ENCODE data around the gene TMEM165. TPM values are rescaled to one million over a fixed set of nuclear protein-coding genes. Genes with fewer than 3 reads are reported as not detected.
"Not testable (repeated sequence)": the region's sequence is repeated elsewhere in the genome, so short reads cannot be mapped to it uniquely, and the experiment has no call there.

TMEM165 gene
- total and polyA plus RNA-seq, 3 donors from 2014 or later = 39.9 to 122 (median 94.8) TPM

DNA sequence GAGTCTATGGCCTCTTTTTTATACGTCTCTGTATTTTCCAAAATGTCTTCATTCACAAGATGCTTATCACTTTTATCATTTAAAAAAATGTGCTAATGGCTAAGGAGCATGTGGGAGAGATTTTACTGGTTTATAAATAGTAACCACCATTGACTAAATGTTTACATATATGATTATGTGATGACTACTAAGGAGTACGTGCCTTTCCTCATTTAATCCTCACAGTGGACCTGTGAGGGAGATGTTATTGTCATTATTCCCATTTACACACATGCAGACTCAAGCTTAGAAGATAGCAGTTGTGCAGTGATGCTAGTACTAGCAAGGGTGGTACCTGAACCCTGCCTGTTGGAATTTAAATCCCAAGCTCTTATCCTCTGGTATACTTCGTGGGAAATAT lies 47.3 kb upstream of the TMEM165 start:
- H3K27me3 ChIP-seq = no peaks in the 10 kb centered on the region
- no peaks in the 10 kb centered on the region for H3K9me3 ChIP-seq
- TF ChIP-seq POLR2A (IDR thresholded peaks at IDR 0.05) = no peak
- TF ChIP-seq, protein P1, sequence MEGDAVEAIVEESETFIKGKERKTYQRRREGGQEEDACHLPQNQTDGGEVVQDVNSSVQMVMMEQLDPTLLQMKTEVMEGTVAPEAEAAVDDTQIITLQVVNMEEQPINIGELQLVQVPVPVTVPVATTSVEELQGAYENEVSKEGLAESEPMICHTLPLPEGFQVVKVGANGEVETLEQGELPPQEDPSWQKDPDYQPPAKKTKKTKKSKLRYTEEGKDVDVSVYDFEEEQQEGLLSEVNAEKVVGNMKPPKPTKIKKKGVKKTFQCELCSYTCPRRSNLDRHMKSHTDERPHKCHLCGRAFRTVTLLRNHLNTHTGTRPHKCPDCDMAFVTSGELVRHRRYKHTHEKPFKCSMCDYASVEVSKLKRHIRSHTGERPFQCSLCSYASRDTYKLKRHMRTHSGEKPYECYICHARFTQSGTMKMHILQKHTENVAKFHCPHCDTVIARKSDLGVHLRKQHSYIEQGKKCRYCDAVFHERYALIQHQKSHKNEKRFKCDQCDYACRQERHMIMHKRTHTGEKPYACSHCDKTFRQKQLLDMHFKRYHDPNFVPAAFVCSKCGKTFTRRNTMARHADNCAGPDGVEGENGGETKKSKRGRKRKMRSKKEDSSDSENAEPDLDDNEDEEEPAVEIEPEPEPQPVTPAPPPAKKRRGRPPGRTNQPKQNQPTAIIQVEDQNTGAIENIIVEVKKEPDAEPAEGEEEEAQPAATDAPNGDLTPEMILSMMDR (IDR thresholded peaks at IDR 0.05) = no peak
- WGBS, 2 donors = 78 to 92% methylated on average over 3 of the region's 3 CpGs
- no peak overlapping the region for H3K27ac ChIP-seq
- H3K4me1 ChIP-seq = peaks cover 8% of the 10 kb centered on the region
- no peak for DNase-seq
- no peak overlapping the region for H3K4me3 ChIP-seq
- intact Hi-C loops (cut with DNase I; ENCODE audit: low total_unique reads) = no loop called here
- no peaks in the 10 kb centered on the region for H3K36me3 ChIP-seq (ENCODE audit: low read depth, missing control alignments)

DNA sequence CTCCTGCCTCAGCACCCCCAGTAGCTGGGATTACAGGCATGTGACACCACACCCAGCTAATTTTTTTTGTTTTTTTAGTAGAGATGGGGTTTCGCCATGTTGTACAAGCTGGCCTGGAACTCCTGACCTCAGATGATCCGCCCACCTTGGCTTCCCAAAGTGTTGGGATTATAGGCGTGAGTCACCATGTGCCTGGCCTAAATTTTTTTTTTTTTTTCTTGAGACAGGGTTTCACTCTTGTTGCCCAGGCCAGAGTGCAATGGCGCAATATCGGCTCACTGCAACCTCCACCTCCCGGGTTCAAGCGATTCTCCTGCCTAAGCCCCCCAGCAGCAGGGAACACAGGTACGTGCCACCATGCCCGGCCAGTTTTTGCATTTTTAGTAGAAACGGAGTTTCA lies 44.9 kb upstream of the TMEM165 start:
- H3K9me3 ChIP-seq; H3K27ac ChIP-seq; DNase-seq; intact Hi-C loops (cut with DNase I; ENCODE audit: low total_unique reads); H3K4me1 ChIP-seq; H3K4me3 ChIP-seq; H3K36me3 ChIP-seq (ENCODE audit: low read depth, missing control alignments); H3K27me3 ChIP-seq: not testable (repeated sequence)
- 94 to 96% methylated on average over 10 of the region's 10 CpGs for WGBS, 2 donors

GRCh38 chr4:55351824-55352223 lies 43.9 kb upstream of the TMEM165 start:
- no peaks in the 10 kb centered on the region for H3K9me3 ChIP-seq
- no peaks in the 10 kb centered on the region for H3K27me3 ChIP-seq
- H3K4me3 ChIP-seq = no peak overlapping the region
- TF ChIP-seq, protein P1 (IDR thresholded peaks at IDR 0.05) = no peak
- TF ChIP-seq POLR2A (IDR thresholded peaks at IDR 0.05) = no peak
- intact Hi-C loops (cut with DNase I; ENCODE audit: low total_unique reads) = no loop called here
- no peak overlapping the region for H3K27ac ChIP-seq
- H3K4me1 ChIP-seq = peaks cover 6% of the 10 kb centered on the region
- DNase-seq = no peak
- H3K36me3 ChIP-seq (ENCODE audit: low read depth, missing control alignments) = no peaks in the 10 kb centered on the region

DNA sequence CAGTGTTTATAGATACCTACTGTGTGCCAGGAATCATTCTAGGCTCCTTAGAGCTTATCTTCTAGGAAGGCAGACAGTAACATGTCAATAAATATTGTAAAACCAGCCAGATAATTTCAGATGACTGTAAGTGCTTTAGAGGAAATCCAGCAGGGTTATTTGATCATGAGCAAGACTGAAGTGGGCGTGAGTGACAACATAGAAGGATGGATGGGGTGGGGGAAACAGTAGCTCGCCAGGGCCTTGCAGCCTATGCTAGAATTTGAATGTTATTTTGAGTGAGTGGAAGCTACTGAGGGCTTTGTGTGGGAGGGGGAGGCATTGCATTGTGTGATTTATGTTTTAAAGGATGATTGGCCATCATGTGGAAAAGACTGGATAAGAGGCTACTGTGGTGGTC lies 43.0 kb upstream of the TMEM165 start:
- Histone ChIP-seq H3K27me3 (no peaks in the 10 kb centered on the region), H3K27ac (no peak overlapping the region), H3K36me3 (ENCODE audit: low read depth, missing control alignments) (no peaks in the 10 kb centered on the region), H3K4me1 (no peaks in the 10 kb centered on the region), H3K4me3 (no peak overlapping the region), H3K9me3 (no peaks in the 10 kb centered on the region)
- intact Hi-C loops (cut with DNase I; ENCODE audit: low total_unique reads) = no loop called here
- TF ChIP-seq POLR2A (IDR thresholded peaks at IDR 0.05) = no peak
- TF ChIP-seq, protein P1 (IDR thresholded peaks at IDR 0.05) = no peak
- no peak for DNase-seq
- 93 to 98% methylated on average over 2 of the region's 2 CpGs for WGBS, 2 donors

DNA sequence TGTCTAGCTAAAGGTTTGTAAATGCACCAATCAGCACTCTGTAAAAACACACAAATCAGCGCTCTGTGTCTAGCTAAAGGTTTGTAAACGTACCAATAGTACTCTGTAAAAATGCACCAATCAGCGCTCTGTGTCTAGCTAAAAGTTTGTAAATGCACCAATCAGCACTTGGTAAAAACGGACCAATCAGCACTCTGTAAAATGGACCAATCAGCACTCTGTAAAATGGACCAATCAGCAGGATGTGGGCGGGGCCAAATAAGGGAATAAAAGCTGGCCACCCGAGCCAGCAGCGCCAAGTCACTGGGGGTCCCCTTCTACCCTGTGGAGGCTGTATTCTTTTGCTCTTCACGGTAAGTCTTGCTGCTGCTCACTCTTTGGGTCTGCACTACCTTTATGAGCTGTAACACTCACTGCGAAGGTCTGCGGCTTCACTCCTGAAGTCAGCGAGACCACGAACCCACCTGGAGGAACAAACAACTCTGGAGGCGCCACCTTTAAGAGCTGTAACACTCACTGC lies 42.5 kb upstream of the TMEM165 start:
- H3K27ac ChIP-seq; DNase-seq; H3K36me3 ChIP-seq (ENCODE audit: low read depth, missing control alignments); H3K27me3 ChIP-seq; H3K9me3 ChIP-seq; H3K4me3 ChIP-seq; intact Hi-C loops (cut with DNase I; ENCODE audit: low total_unique reads); H3K4me1 ChIP-seq: not testable (repeated sequence)
- 80 to 93% methylated on average over 13 of the region's 13 CpGs for WGBS, 2 donors

DNA sequence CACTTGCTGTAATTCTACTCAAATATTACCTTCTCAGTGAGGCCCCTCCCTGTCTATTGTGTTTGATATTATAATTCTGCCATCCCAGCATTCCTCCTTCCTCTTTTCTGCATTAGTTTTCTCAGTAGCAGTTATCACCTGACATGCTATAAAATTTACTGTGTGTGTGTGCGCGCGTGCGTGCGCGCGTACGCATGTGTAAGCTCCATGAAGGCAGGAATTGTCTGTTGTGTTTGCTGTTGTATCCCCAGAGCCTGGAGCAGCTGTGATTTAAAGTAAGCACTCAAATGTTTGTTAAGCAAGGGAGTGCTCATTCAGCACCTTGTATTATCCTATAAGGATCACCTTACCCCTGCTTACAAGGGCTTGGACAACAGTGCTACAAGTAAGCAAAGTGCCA lies 41.1 kb upstream of the TMEM165 start:
- H3K27ac ChIP-seq = no peak overlapping the region
- H3K27me3 ChIP-seq = no peaks in the 10 kb centered on the region
- TF ChIP-seq, protein P1 (IDR thresholded peaks at IDR 0.05) = no peak
- TF ChIP-seq POLR2A (IDR thresholded peaks at IDR 0.05) = no peak
- H3K4me3 ChIP-seq = no peak overlapping the region
- H3K9me3 ChIP-seq = no peaks in the 10 kb centered on the region
- H3K4me1 ChIP-seq = peaks cover 9% of the 10 kb centered on the region
- H3K36me3 ChIP-seq (ENCODE audit: low read depth, missing control alignments) = no peaks in the 10 kb centered on the region
- 82 to 83% methylated on average over 8 of the region's 8 CpGs for WGBS, 2 donors
- intact Hi-C loops (cut with DNase I; ENCODE audit: low total_unique reads) = no loop called here
- no peak for DNase-seq
